Skin of body (tissue), 2 donors: ENCODE results near the gene PPP1R8. TPM values are rescaled to one million over a fixed set of nuclear protein-coding genes. Genes with fewer than 3 reads are reported as not detected.
A peak's percentile ranks its signal among the peaks of the same experiment; 100 is the strongest.
"Not testable (repeated sequence)": the region's sequence is repeated elsewhere in the genome, so short reads cannot be mapped to it uniquely, and the experiment has no call there.

ENCODE experiments used
- DNase-seq: peaks from one replicate; lab custom pipeline; 2025; lab: John Stamatoyannopoulos, UW
- total RNA-seq: library from RNA; depleted of rRNA; stranded (reverse); fragments of >200 nt; gene quantifications from one replicate; pipeline ENCODE4 v1.2.3, GENCODE V29; 2014

The PPP1R8 gene
- total RNA-seq: 31.9 TPM

DNA sequence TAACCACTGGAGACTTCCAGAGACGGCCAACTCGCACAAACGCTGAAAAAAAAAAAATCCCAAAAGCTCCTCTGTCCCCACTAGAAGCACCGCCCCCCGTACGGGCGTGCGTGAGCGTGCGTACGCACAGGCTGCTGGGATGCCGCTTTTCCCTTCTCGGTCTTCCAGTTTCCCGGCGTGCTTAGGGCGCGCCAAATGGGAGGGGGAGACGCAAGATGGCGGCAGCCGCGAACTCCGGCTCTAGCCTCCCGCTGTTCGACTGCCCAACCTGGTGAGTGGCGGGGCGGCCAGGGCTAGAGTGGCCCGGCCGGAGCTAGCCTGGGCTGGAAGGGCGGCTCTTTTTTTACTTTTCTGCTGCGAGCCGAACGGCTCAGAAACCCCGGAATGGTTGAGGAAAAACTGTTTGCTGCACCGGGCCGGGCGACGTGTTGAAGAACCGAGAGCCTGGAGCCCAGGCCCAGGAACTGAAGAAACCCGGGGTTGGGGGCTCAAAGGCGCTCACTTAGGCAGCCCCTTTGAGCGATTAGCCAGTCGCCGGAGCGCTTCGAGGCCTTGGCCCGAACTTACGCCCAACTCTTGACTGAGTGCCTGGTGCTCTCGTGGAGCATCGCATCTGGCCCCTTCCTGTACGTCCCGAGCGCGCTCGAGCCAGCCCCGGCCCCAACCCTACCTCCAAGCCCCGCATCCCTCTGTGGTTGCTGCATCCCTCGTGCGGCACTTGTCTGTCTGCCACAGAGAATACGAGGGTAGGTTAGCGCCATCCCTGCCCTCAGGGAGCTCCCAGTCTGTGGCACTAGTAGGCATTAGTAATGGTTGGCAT is at the start of gene PPP1R8:
Gene PPP1R8, plus strand, starts transcription at position 162 of the 820 bp plus-strand sequence. Its CDS starts 54 bp downstream, at position 216.
- DNase-seq: peak; percentile 94

- DNase-seq: no peak
These were observed 47.6 kb upstream of the PPP1R8 start for GRCh38 chr1:27782950-27783349.

DNA sequence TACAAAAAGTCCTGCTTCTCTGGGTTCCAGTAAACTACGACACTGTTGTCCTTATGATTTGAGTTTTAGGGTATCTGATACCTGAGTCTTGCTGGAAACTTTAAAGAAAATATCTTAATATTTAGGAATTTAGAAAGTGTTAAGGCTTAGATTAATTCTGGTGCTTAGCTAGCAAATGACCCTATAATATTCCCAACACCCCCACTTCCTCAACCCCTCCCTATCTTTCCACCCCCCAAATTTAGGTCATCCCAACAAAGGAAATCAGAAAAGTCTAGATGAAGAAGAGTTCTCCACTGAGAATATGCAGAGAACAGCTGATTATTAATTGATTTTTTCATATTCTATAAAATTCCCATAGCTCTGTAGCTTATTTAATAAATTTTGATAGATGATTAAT is 45.9 kb upstream of the PPP1R8 start:
- DNase-seq: no peak

DNA sequence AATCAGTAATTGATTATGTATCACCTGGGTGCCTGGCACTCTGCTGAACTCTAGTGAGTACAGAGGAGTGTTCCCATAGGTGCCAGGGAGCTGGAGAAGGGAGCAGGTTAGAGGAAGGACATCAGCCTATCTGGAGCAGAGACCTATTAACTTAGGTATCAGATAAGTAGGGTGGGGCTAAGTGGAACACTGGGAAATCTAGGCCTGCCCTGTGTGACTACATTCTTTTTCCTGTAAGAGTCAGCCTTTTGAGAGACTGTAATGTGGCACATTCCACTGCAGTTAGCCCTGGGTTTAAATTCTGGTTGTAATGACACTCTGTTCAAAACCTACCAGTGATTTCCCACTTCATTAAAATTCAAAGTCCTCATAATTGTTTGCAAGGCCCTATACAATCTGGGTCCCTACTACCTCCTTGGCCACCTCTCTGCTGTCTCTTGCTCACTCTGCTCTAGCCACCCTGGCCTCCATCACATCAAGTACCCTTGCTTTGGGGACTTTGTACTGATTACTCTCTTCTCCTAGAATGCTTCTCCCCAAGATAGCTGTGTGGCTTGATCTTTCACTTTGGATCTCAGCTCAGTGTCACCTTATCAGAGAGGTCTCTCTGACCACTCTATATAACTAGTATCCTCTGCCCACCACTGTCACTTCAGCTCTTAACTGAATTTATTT is 44.7 kb upstream of the PPP1R8 start:
- DNase-seq: no peak

DNA sequence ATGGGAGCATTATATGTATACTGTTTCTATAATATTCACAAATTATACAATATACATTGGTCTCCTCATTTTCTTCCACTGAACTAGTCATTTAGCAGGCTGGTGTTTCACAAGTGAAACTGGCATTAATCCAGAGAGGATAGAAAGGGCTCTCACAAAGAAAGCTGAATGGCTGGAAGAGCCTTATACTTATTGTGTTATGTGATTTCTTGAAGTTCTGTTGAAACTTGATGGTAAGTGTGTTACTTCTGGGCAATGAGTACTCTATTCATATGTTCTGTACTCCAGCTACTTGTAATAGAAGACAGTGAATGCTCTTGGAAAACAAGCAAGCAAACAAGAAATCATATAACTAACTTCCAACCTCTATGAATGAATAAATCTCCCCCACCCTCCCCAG is 42.7 kb upstream of the PPP1R8 start:
- no peak for DNase-seq

DNA sequence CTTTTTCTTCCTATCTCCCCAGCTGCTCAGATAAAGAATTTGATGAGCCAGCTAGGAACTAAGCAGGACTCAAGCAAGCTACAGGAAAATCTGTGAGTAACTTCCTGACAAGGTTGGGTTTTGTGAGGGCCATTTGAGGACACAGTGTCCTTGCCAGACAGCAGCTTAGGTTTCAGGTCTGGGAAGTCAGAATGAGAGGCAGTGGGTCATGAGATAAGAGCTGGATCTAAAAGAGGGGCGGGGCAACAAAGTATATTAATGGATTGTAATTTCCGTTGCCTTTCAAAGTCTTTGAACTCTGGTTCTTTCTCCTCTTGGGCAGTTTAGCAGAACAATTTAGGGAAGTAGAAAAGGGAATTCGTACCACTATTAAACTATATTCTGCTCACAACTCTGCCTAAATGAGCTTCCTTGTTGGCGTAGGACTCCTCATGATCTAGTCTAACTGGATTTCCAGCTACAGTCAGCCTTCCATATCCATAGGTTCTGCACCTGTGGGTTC is 41.0 kb upstream of the PPP1R8 start:
- DNase-seq: no peak

GRCh38 chr1:27790270-27790669 is 40.3 kb upstream of the PPP1R8 start:
- not testable (repeated sequence) for DNase-seq

GRCh38 chr1:27795601-27796000 is 35.0 kb upstream of the PPP1R8 start:
- no peak for DNase-seq

DNA sequence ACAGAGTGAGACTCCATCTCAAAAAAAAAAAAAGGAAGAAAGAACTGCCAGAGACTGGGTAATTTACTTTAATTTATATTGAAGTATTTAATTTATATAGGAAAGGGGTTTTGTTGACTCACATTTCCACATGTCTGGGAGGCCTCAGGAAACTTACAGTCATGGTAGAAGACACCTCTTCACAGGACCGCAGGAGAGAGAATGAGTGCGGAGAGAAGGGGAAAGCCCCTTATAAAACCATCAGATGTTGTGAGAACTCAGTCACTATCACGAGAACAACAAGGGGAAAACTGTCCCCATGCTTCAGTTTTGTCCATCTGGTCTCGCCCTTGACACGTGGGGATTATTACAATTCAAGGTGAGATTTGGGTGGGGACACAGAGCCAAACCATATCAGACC is 25.8 kb upstream of the PPP1R8 start:
- no peak for DNase-seq

- DNase-seq: no peak
These were observed 23.8 kb upstream of the PPP1R8 start for GRCh38 chr1:27806758-27807157.

GRCh38 chr1:27807385-27807784 is 23.2 kb upstream of the PPP1R8 start:
- DNase-seq: no peak

DNA sequence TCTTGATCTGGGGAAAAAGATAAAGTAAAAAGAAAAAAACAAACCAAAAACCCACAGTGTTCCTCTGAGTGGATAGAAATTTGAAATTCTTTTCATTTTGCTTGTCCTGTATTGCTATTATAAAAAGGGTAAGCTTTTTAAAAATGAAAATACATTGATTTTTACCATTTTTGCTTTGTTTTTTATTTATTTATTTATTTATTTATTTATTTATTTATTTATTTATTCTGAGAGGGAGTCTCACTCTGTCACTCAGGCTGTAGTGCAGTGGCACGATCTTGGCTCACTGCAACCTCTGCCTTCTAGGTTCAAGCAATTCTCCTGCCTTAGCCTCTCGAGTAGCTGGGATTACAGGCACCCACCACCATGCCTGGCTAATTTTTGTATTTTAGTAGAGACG is 22.5 kb upstream of the PPP1R8 start:
- not testable (repeated sequence) for DNase-seq

- no peak for DNase-seq
These were observed 20.7 kb upstream of the PPP1R8 start for GRCh38 chr1:27809883-27810282.

GRCh38 chr1:27811741-27812500 is 18.7 kb upstream of the PPP1R8 start:
- DNase-seq: no peak

DNA sequence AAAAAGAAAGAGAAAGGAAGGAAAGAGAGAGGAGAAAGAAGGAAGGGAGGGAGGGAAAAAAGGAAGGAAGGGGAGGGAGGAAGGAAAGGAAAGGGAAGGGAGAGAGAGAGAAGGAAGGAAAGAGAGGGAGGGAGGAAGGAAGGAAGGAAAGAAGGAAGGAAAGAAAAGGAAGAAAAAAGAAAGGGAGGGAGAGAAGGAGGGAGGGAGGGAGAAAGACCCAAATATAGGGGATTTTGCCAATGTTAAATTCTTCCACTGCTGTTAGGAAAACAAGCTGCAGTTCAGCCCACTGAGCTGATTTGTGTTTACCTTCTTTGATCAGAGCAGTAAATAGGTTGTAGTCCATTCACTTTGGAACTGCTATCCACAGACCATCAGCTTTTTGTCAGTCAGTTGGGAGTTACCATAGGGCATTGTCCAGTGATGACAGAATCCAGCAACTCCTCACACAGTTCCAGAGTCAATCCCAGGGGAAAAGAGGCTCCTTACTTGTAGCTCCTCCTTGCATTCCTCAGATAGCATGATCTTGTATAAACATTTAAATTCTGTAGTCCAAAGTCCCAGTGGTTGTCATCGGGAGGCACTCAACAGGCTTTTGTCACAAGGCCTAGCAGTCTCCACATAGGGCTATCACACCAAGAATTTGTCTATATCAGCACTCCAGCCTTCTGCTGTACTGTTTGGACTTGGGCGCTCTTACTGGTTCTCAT is 13.5 kb upstream of the PPP1R8 start:
- peak; percentile 8 for DNase-seq

DNA sequence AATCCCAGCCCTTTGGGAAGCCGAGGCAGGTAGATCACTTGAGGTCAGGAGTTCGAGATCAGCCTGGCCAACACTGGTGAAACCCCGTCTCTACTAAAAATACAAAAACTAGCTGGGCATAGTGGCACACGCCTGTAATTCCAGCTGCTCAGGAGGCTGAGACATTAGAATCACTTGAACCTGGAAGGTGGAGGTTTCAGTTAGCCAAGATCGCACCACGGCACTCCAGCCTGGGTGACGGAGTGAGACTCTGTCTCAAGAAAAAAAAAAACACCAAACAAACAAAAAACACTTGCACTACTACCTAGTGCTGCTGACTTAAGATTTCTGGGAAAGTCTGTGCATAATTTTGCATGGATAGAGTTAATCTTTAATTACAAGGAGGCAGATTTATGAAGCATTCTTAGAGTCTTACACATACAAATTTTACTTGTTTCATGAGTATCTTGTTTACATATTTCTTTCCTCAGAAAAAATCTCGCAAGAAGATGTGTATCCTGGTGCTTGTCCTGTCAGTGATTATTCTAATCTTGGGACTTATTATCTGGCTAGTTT is 8.7 kb upstream of the PPP1R8 start:
- no peak for DNase-seq

DNA sequence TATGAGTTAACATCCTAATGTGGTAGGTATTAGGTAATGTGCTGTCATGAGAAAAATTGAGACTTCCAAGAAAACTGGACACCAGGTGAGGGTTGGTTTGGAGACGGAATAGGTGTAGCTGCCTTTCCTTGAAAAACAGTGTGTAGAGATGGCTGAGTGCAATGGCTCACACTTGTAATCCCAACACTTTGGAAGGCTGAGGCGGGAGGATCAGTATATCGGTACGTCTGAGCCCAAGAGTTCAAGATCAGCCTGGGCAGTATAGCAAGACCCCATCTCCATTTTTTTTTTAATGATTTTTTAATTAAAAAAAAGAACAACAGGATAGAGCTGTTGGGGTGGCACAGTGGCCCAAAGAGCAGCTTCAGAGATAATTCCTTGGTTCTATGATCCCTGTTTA is 6.8 kb upstream of the PPP1R8 start:
- DNase-seq: no peak

- DNase-seq: no peak
These were observed 6.2 kb upstream of the PPP1R8 start for GRCh38 chr1:27824411-27824810.

DNA sequence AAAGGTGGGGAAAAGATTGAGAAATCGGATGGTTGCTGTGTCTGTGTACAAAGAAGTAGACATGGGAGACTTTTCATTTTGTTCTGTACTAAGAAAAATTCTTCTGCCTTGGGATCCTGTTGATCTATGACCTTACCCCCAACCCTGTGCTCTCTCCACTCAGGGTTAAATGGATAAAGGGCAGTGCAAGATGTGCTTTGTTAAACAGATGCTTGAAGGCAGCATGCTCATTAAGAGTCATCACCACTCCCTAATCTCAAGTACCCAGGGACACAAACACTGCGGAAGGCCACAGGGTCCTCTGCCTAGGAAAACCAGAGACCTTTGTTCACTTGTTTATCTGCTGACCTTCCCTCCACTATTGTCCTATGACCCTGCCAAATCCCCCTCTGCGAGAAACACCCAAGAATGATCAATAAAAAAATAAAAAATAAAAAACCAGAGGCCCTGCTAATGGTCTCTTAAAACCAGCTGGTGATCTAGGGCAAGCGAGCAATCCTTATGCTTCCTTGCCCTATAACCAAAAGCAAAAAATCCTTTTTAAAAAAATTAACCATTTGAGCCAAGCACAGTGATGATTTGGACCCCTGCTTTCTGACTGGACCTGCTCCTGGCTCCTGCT is 1.1 kb upstream of the PPP1R8 start:
- not testable (repeated sequence) for DNase-seq

GRCh38 chr1:27831568-27832410 is 1.2 kb downstream of the PPP1R8 start:
- DNase-seq: no peak
